Suprapubic skin (tissue), 4 donors: ENCODE results near the gene TBL1X.

Experiments used
- EP300 ChIP-seq: sonication (generic); formaldehyde crosslinking; IDR thresholded peaks from one replicate; pipeline ENCODE4 v1.6.1; 2017; ENCODE audit warnings: antibody characterized with exemption
- POLR2A ChIP-seq, 2 donors: fragments of 450-650 bp; IDR thresholded peaks; one replicate each; pipeline ENCODE4 v1.6.1; 2017; ENCODE audit warnings: antibody characterized with exemption in 2 of 2, mild to moderate bottlenecking in 2 of 2, moderate library complexity in 2 of 2
- POLR2AphosphoS5 ChIP-seq, 3 donors: sonication (generic); formaldehyde crosslinking; IDR thresholded peaks; one replicate each; pipeline ENCODE4 v1.6.1; 2017; ENCODE audit warnings: antibody characterized with exemption in 3 of 3
- TF ChIP-seq, protein P1 (sequence below), 2 donors: fragments of 200-600 bp in 1 of 2; fragments of 450-650 bp in 1 of 2; sonication (generic) in 1 of 2; IDR thresholded peaks; one replicate each; pipeline ENCODE4 v1.5.1; 2016 to 2019; ENCODE audit warnings: antibody characterized with exemption in 2 of 2, mild to moderate bottlenecking in 1 of 2, moderate library complexity in 1 of 2

DNA sequence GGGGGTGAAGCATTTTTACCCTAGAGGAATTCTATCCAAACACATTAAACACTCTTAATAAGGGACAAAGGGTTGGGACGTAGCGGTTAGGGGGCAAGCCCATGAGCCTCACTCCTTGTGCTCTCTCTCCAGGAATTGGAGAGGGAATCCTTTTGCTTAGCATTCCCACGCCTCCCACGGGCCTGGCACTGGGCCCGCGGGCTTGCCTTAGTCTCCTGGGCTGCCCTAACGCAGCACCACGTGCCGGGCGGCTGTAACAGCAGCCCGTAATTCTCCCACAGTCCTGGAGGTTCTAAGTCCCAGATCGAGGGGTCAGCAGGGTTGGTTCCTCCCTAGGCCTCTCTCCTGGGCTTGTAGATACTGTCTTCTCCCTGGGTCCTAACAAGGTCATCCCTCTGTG, 67.5 kb downstream of the TBL1X start:
- TF ChIP-seq, protein P1, sequence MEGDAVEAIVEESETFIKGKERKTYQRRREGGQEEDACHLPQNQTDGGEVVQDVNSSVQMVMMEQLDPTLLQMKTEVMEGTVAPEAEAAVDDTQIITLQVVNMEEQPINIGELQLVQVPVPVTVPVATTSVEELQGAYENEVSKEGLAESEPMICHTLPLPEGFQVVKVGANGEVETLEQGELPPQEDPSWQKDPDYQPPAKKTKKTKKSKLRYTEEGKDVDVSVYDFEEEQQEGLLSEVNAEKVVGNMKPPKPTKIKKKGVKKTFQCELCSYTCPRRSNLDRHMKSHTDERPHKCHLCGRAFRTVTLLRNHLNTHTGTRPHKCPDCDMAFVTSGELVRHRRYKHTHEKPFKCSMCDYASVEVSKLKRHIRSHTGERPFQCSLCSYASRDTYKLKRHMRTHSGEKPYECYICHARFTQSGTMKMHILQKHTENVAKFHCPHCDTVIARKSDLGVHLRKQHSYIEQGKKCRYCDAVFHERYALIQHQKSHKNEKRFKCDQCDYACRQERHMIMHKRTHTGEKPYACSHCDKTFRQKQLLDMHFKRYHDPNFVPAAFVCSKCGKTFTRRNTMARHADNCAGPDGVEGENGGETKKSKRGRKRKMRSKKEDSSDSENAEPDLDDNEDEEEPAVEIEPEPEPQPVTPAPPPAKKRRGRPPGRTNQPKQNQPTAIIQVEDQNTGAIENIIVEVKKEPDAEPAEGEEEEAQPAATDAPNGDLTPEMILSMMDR (IDR thresholded peaks at IDR 0.05): no peak
- no peak for TF ChIP-seq POLR2AphosphoS5 (IDR thresholded peaks at IDR 0.05)
- no peak for TF ChIP-seq POLR2A (IDR thresholded peaks at IDR 0.05)
- TF ChIP-seq EP300: no peak
